Panc1 (cell line): ENCODE results near the gene SESTD1. TPM values are rescaled to one million over a fixed set of nuclear protein-coding genes. Genes with fewer than 3 reads are reported as not detected.

ENCODE experiments used
- ATAC-seq: fragments of 200-7000 bp; cut with Tn5 transposase; 2 replicates; pipeline ENCODE4 v1.9.1; 2020; ENCODE audit warnings: mild to moderate bottlenecking, moderate library complexity
- BruUV-seq: library from RNA; stranded (reverse); fragments of 400-500 nt; replicated peaks from 2 replicates; lab custom pipeline; 2021; lab: Mats Ljungman, UMichigan
- CTCF ChIA-PET: fragments of 300-600 bp; sonication (Branson Sonifier 250); formaldehyde crosslinking; loops from one replicate; lab custom pipeline; 2022; ENCODE audit warnings: antibody characterized with exemption; lab: Charles Lee
- POLR2A ChIA-PET: fragments of 300-600 bp; sonication (Branson Sonifier 250); formaldehyde crosslinking; loops from one replicate; lab custom pipeline; 2022; ENCODE audit warnings: antibody characterized with exemption; lab: Charles Lee
- DNase-seq: peaks from one replicate; pipeline ENCODE4 v3.0.0-alpha.2; 2010; ENCODE audit warnings: low read depth, low spot score
- H3K27ac ChIP-seq: 2 replicates; pipeline ENCODE4 v1.5.1; 2011; ENCODE audit warnings: mild to moderate bottlenecking, low read length, inconsistent platforms
- H3K27me3 ChIP-seq: fragments of 200-500 bp; sonication (Bioruptor generic); 2 replicates; pipeline ENCODE4 v1.6.0; 2014; ENCODE audit warnings: low read length, inconsistent platforms; ENCODE audit not compliant: control insufficient read depth, insufficient read depth
- H3K36me3 ChIP-seq: fragments of 200-500 bp; sonication (Bioruptor generic); 2 replicates; pipeline ENCODE4 v1.5.1; 2014; ENCODE audit warnings: inconsistent platforms, mild to moderate bottlenecking, low read length, moderate library complexity; ENCODE audit not compliant: control insufficient read depth, insufficient read depth
- H3K4me1 ChIP-seq: 2 replicates; pipeline ENCODE4 v1.5.1; 2011; ENCODE audit warnings: inconsistent platforms, mild to moderate bottlenecking, low read length, moderate library complexity; ENCODE audit not compliant: control insufficient read depth, insufficient read depth
- H3K4me3 ChIP-seq, 2 experiments: 2 replicates each; pipeline ENCODE4 v1.5.1; 2011 to 2012; ENCODE audit warnings: low read depth in 2 of 2, low read length in 2 of 2, mild to moderate bottlenecking in 2 of 2, inconsistent platforms in 1 of 2, moderate library complexity in 1 of 2
- H3K9me3 ChIP-seq: fragments of 200-500 bp; sonication (Bioruptor generic); 2 replicates; pipeline ENCODE4 v1.5.1; 2014; ENCODE audit warnings: low read depth, mild to moderate bottlenecking, inconsistent platforms, low read length, moderate library complexity; ENCODE audit not compliant: control insufficient read depth, insufficient read depth
- POLR2AphosphoS5 ChIP-seq: IDR thresholded peaks from 2 replicates; pipeline ENCODE4 v1.6.1; 2012; ENCODE audit warnings: mild to moderate bottlenecking, low read depth, low read length, moderate library complexity
- SIN3A ChIP-seq: IDR thresholded peaks from 2 replicates; pipeline ENCODE4 v1.6.1; 2012; ENCODE audit warnings: low read depth, mild to moderate bottlenecking, low read length, moderate library complexity, borderline replicate concordance; ENCODE audit not compliant: insufficient read depth
- TCF7L2 ChIP-seq: IDR thresholded peaks from 2 replicates; pipeline ENCODE4 v1.6.1; 2011; ENCODE audit warnings: mild to moderate bottlenecking, low read depth, low read length, inconsistent platforms
- in situ Hi-C: cut with HindIII; loops from 2 replicates; pipeline ENCODE4 v1.10.0; 2016; ENCODE audit warnings: low sequenced_read_pairs, low pct_unique_long_range_greater_than_20kb
- intact Hi-C: fragments of 100-400 bp; cut with micrococcal nuclease; formaldehyde crosslinking; loops from one replicate; pipeline ENCODE4 v1.10.0; 2022; ENCODE audit not compliant: unreplicated experiment
- total RNA-seq: library from RNA; stranded (reverse); gene quantifications from one replicate; pipeline ENCODE4 v1.2.1, GENCODE V29; 2021; ENCODE audit not compliant: unreplicated experiment
- TF ChIP-seq, protein P1 (sequence below): fragments of 450-650 bp; IDR thresholded peaks from 2 replicates; pipeline ENCODE4 v1.5.1; 2017; ENCODE audit warnings: mild to moderate bottlenecking
- TF ChIP-seq, protein P2 (sequence below), 2 experiments: IDR thresholded peaks; 2 replicates each; pipeline ENCODE4 v1.6.1; 2011 to 2012; ENCODE audit warnings: low read depth in 2 of 2, control low read depth in 1 of 2, low read length in 1 of 2, mild to moderate bottlenecking in 1 of 2, moderate library complexity in 1 of 2; ENCODE audit not compliant: insufficient read depth in 1 of 2

Gene SESTD1
- total RNA-seq, 1 experiment from 2014 or later, result 31.3 TPM

DNA sequence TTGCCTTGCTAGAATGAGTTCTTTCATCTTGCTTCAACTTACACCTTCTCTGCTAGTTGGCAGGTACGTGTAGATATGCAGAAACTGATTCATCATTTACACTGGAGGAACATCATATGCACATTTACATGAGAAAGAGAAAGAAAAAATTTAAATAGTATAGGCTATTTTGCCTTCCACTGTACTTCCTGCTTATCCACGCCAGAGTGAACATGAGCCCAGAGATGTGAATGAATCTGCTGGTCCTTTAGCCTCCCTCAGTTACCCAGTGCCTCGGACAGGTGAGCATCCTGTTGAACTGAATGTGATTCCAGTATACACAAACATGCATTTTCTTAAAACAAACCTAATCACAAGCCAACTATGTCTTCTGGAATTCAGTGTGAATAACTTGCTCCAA, 83.6 kb downstream of the SESTD1 start:
- BruUV-seq, result no TSS peak
- no peaks in the 10 kb centered on the region for H3K4me1 ChIP-seq
- intact Hi-C loops (no loop called here), in situ Hi-C loops (no loop called here)
- POLR2A ChIA-PET, result no interaction called here
- CTCF ChIA-PET, result no interaction called here
- no peaks in the 10 kb centered on the region for H3K9me3 ChIP-seq
- H3K27me3 ChIP-seq, result no peaks in the 10 kb centered on the region
- ATAC-seq (no peak), DNase-seq (no peak)
- TF ChIP-seq, protein P1, sequence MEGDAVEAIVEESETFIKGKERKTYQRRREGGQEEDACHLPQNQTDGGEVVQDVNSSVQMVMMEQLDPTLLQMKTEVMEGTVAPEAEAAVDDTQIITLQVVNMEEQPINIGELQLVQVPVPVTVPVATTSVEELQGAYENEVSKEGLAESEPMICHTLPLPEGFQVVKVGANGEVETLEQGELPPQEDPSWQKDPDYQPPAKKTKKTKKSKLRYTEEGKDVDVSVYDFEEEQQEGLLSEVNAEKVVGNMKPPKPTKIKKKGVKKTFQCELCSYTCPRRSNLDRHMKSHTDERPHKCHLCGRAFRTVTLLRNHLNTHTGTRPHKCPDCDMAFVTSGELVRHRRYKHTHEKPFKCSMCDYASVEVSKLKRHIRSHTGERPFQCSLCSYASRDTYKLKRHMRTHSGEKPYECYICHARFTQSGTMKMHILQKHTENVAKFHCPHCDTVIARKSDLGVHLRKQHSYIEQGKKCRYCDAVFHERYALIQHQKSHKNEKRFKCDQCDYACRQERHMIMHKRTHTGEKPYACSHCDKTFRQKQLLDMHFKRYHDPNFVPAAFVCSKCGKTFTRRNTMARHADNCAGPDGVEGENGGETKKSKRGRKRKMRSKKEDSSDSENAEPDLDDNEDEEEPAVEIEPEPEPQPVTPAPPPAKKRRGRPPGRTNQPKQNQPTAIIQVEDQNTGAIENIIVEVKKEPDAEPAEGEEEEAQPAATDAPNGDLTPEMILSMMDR, result no peak
- TF ChIP-seq, protein P2, sequence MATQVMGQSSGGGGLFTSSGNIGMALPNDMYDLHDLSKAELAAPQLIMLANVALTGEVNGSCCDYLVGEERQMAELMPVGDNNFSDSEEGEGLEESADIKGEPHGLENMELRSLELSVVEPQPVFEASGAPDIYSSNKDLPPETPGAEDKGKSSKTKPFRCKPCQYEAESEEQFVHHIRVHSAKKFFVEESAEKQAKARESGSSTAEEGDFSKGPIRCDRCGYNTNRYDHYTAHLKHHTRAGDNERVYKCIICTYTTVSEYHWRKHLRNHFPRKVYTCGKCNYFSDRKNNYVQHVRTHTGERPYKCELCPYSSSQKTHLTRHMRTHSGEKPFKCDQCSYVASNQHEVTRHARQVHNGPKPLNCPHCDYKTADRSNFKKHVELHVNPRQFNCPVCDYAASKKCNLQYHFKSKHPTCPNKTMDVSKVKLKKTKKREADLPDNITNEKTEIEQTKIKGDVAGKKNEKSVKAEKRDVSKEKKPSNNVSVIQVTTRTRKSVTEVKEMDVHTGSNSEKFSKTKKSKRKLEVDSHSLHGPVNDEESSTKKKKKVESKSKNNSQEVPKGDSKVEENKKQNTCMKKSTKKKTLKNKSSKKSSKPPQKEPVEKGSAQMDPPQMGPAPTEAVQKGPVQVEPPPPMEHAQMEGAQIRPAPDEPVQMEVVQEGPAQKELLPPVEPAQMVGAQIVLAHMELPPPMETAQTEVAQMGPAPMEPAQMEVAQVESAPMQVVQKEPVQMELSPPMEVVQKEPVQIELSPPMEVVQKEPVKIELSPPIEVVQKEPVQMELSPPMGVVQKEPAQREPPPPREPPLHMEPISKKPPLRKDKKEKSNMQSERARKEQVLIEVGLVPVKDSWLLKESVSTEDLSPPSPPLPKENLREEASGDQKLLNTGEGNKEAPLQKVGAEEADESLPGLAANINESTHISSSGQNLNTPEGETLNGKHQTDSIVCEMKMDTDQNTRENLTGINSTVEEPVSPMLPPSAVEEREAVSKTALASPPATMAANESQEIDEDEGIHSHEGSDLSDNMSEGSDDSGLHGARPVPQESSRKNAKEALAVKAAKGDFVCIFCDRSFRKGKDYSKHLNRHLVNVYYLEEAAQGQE (IDR thresholded peaks at IDR 0.05; ENCODE audit: insufficient read depth in 1 of 2, low read depth in 2 of 2, low read length in 1 of 2), result no peak
- TF ChIP-seq TCF7L2 (no peak), SIN3A (no peak), POLR2AphosphoS5 (no peak)
- H3K4me3 ChIP-seq, result no peak overlapping the region
- H3K27ac ChIP-seq, result no peak overlapping the region
- no peaks in the 10 kb centered on the region; the same call in 1 of the 2 replicates for H3K36me3 ChIP-seq

DNA sequence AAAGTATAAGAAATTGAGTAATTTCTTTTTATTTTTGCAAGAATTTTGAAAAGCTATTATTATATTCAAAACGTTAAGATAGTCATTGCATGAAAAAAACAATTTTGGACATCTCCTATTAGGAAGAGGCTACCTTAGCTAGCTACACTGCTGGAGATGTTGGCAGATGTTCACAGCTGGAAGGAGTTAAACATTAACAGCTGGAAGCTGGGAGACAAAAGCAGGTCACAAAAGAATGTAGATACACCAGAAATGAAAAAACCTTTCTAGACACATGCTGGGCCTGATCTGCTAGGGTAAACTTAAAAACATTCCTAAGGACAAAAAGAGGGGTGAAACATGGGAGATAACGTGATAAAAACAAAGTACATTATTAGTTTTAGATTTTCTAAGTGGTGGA, 84.4 kb downstream of the SESTD1 start:
- no peak for ATAC-seq
- in situ Hi-C loops, result no loop called here
- TF ChIP-seq, protein P2 (IDR thresholded peaks at IDR 0.05; ENCODE audit: insufficient read depth in 1 of 2, low read depth in 2 of 2, low read length in 1 of 2), result no peak
- TF ChIP-seq SIN3A (no peak), POLR2AphosphoS5 (no peak), TCF7L2 (no peak)
- TF ChIP-seq, protein P1, result no peak

More for the DNA sequence above, 84.4 kb downstream of the SESTD1 start:
- H3K27me3 ChIP-seq, result no peaks in the 10 kb centered on the region
- CTCF ChIA-PET, result no interaction called here
- POLR2A ChIA-PET, result no interaction called here
- H3K4me1 ChIP-seq, result no peaks in the 10 kb centered on the region
- H3K27ac ChIP-seq, result no peak overlapping the region
- DNase-seq, result no peak
- no peak overlapping the region for H3K4me3 ChIP-seq
- H3K36me3 ChIP-seq, result no peaks in the 10 kb centered on the region; the same call in 1 of the 2 replicates
- no TSS peak for BruUV-seq
- intact Hi-C loops, result no loop called here
- H3K9me3 ChIP-seq, result no peaks in the 10 kb centered on the region
